ENCODE measurements around the gene RHBDL3. TPM values are rescaled to one million over a fixed set of nuclear protein-coding genes. Genes with fewer than 3 reads are reported as not detected.

RHBDL3 gene
- total and polyA plus RNA-seq, 2 of the 8 experiments (the other 6 are each of a cell fraction or from before 2014, with no cell fraction given): 9.6 to 12.2 TPM

- no peak overlapping the region for H3K14ac ChIP-seq (ENCODE audit: insufficient read length)
- WGBS, 2 experiments (ENCODE audit: extremely low coverage in 1 of 2, insufficient coverage in 1 of 2, insufficient read length in 1 of 2, insufficient replicate concordance in 2 of 2, low coverage in 1 of 2, low lambda C conversion rate in 2 of 2, missing lambda C conversion rate in 1 of 2): 86% methylated on average over 2 of the region's 2 CpGs; no CpG with 5 or more reads in 1 of the 2 experiments
- H3K79me1 ChIP-seq (ENCODE audit: low read depth, low read length): no peaks in the 10 kb centered on the region
- H4K91ac ChIP-seq (replicated peaks; ENCODE audit: insufficient read length, low read length): no peak overlapping the region
- no peak overlapping the region for H2BK15ac ChIP-seq (ENCODE audit: low read length)
- H3K9ac ChIP-seq (replicated peaks in 1 of 4; ENCODE audit: extremely low read depth in 1 of 4, low read depth in 3 of 4, low read length in 3 of 4): no peak overlapping the region
- 0 out of 7 replicates have a peak, but pooled peaks cover 0 to 2% (median 0%) of the 10 kb centered on the region in 4 experiments for H3K4me1 ChIP-seq (replicated peaks in 1 of 4; ENCODE audit: control insufficient read depth in 3 of 4, insufficient read depth in 4 of 4, low read length in 3 of 4)
- no peak overlapping the region for H3K23ac ChIP-seq (ENCODE audit: insufficient read length)
- no peaks in the 10 kb centered on the region; a peak in 1 of 4 replicates for H3K9me3 ChIP-seq (ENCODE audit: insufficient read depth in 2 of 2, low read depth in 1 of 2, low read length in 1 of 2)
- no peak overlapping the region for H3K56ac ChIP-seq (replicated peaks; ENCODE audit: insufficient read length, low read depth, low read length)
- H2BK20ac ChIP-seq (ENCODE audit: low read length): no peak overlapping the region
- no peak overlapping the region for H2BK5ac ChIP-seq (ENCODE audit: low read depth, low read length)
- H3K4me2 ChIP-seq (ENCODE audit: insufficient read depth in 1 of 2, low read depth in 2 of 2, low read length in 2 of 2): no peak overlapping the region
- H3K4ac ChIP-seq (replicated peaks; ENCODE audit: insufficient read length, low read depth, low read length): no peak overlapping the region
- no peak overlapping the region for H2AK5ac ChIP-seq (ENCODE audit: low read depth, low read length)
- no peak overlapping the region for H2BK12ac ChIP-seq (ENCODE audit: low read depth, low read length)
- H3K27me3 ChIP-seq (replicated peaks in 1 of 4; ENCODE audit: control insufficient read depth in 3 of 4, extremely low read depth in 1 of 4, insufficient read depth in 3 of 4, low read length in 3 of 4): no peaks in the 10 kb centered on the region
- H3K4me3 ChIP-seq (ENCODE audit: extremely low read depth in 1 of 4, insufficient read depth in 2 of 4, low read depth in 3 of 4, low read length in 4 of 4): no peak overlapping the region
- H3K79me2 ChIP-seq (ENCODE audit: control insufficient read depth in 1 of 2, insufficient read depth in 2 of 2, low read length in 2 of 2): no peaks in the 10 kb centered on the region
- ChIA-PET POLR2A (ENCODE audit: partially characterized antibody) (no interaction called here), CTCF (ENCODE audit: partially characterized antibody) (no interaction called here)
- no peak overlapping the region for H3K27ac ChIP-seq (ENCODE audit: low read depth, low read length)
- TF ChIP-seq RFX5 (IDR thresholded peaks at IDR 0.05; ENCODE audit: borderline replicate concordance, low read depth, low read length): no peak
- no peak for TF ChIP-seq E2F6 (IDR thresholded peaks at IDR 0.05)
- TF ChIP-seq MAX (IDR thresholded peaks at IDR 0.05): no peak
- no peak for FAIRE-seq
- H2BK120ac ChIP-seq (replicated peaks; ENCODE audit: low read depth, low read length): no peak overlapping the region
- H4K20me1 ChIP-seq (replicated peaks in 1 of 2; ENCODE audit: control insufficient read depth in 1 of 2, insufficient read depth in 2 of 2, low read length in 2 of 2): no peaks in the 10 kb centered on the region
- H4K8ac ChIP-seq (ENCODE audit: extremely low read depth, insufficient read depth, low read length): no peak overlapping the region
- no peak overlapping the region for H4K5ac ChIP-seq (ENCODE audit: insufficient read length, low read depth, low read length)
- H3K23me2 ChIP-seq (ENCODE audit: low read depth, low read length): no peaks in the 10 kb centered on the region
- no peaks in the 10 kb centered on the region for H3K36me3 ChIP-seq (ENCODE audit: control insufficient read depth in 2 of 4, insufficient read depth in 4 of 4, low read length in 3 of 4)
- no peak for DNase-seq (ENCODE audit: low read depth in 1 of 2, low spot score in 2 of 2)
- H3K18ac ChIP-seq (ENCODE audit: extremely low read depth, low read length): no peak overlapping the region
- no peak overlapping the region for H2AFZ ChIP-seq (ENCODE audit: low read length)
These were observed 30.0 kb upstream of the RHBDL3 start for GRCh38 chr17:32235588-32235987.
